ENCODE measurements around the gene AAMDC.
"Not testable (repeated sequence)": the region's sequence is repeated elsewhere in the genome, so short reads cannot be mapped to it uniquely, and the experiment has no call there.

Gene AAMDC

GRCh38 chr11:77821349-77821851 is 456 bp downstream of the AAMDC start:
- DNase-seq (ENCODE audit: low read depth) = no peak

- DNase-seq (ENCODE audit: low read depth) = not testable (repeated sequence)
Observed at GRCh38 chr11:77822126-77822525, 1.2 kb downstream of the AAMDC start.

- no peak for DNase-seq (ENCODE audit: low read depth)
Observed at GRCh38 chr11:77823775-77824174, 2.8 kb downstream of the AAMDC start.

- DNase-seq (ENCODE audit: low read depth) = no peak
Observed at GRCh38 chr11:77828926-77829325, 8.0 kb downstream of the AAMDC start.

- no peak for DNase-seq (ENCODE audit: low read depth)
Observed at GRCh38 chr11:77833302-77833701, 12.4 kb downstream of the AAMDC start.

- no peak for DNase-seq (ENCODE audit: low read depth)
Observed at GRCh38 chr11:77842441-77843121, 21.6 kb downstream of the AAMDC start.

- DNase-seq (ENCODE audit: low read depth) = not testable (repeated sequence)
Observed at GRCh38 chr11:77843700-77844099, 22.8 kb downstream of the AAMDC start.

GRCh38 chr11:77851503-77851902 is 30.6 kb downstream of the AAMDC start:
- DNase-seq (ENCODE audit: low read depth) = no peak

- no peak for DNase-seq (ENCODE audit: low read depth)
Observed at GRCh38 chr11:77854838-77855237, 33.9 kb downstream of the AAMDC start.

GRCh38 chr11:77857906-77858457 is 37.0 kb downstream of the AAMDC start:
- DNase-seq (ENCODE audit: low read depth) = not testable (repeated sequence)

GRCh38 chr11:77861444-77861843 is 40.5 kb downstream of the AAMDC start:
- not testable (repeated sequence) for DNase-seq (ENCODE audit: low read depth)

- DNase-seq (ENCODE audit: low read depth) = no peak
Observed at GRCh38 chr11:77865805-77866204, 44.9 kb downstream of the AAMDC start.

- no peak for DNase-seq (ENCODE audit: low read depth)
Observed at GRCh38 chr11:77866336-77866735, 45.4 kb downstream of the AAMDC start.

- no peak for DNase-seq (ENCODE audit: low read depth)
Observed at GRCh38 chr11:77868744-77869143, 47.8 kb downstream of the AAMDC start.

- DNase-seq (ENCODE audit: low read depth) = no peak
Observed at GRCh38 chr11:77871855-77872254, 50.9 kb downstream of the AAMDC start.

GRCh38 chr11:77873345-77873744 is 52.4 kb downstream of the AAMDC start:
- DNase-seq (ENCODE audit: low read depth) = no peak

- no peak for DNase-seq (ENCODE audit: low read depth)
Observed at GRCh38 chr11:77874206-77874605, 53.3 kb downstream of the AAMDC start.

GRCh38 chr11:77876045-77876444 is 55.1 kb downstream of the AAMDC start:
- no peak for DNase-seq (ENCODE audit: low read depth)

- DNase-seq (ENCODE audit: low read depth) = not testable (repeated sequence)
Observed at GRCh38 chr11:77878247-77878646, 57.3 kb downstream of the AAMDC start.

- DNase-seq (ENCODE audit: low read depth) = no peak
Observed at GRCh38 chr11:77879218-77879617, 58.3 kb downstream of the AAMDC start.

- no peak for DNase-seq (ENCODE audit: low read depth)
Observed at GRCh38 chr11:77882396-77882795, 61.5 kb downstream of the AAMDC start.

- DNase-seq (ENCODE audit: low read depth) = no peak
Observed at GRCh38 chr11:77883775-77884174, 62.8 kb downstream of the AAMDC start.

GRCh38 chr11:77884186-77884828 is 63.4 kb downstream of the AAMDC start:
- no peak for DNase-seq (ENCODE audit: low read depth)
